Measurements from ENCODE around the gene GMCL2. TPM values are rescaled to one million over a fixed set of nuclear protein-coding genes. Genes with fewer than 3 reads are reported as not detected.
A peak's percentile ranks its signal among the peaks of the same experiment; 100 is the strongest.

The GMCL2 gene
- total RNA-seq, 1 donor from 2014 or later, result not detected

- peaks cover 44% of the 10 kb centered on the region for H3K36me3 Mint-ChIP-seq (ENCODE audit: insufficient read depth)
- no peaks in the 10 kb centered on the region for H3K9me3 Mint-ChIP-seq (ENCODE audit: low read depth)
- TF ChIP-seq CTCF (IDR thresholded peaks at IDR 0.05; ENCODE audit: unreplicated experiment), result no peak
These were observed 37.2 kb upstream of the GMCL2 start for GRCh38 chr5:178224403-178224802.

GRCh38 chr5:178223828-178224335, 36.7 kb upstream of the GMCL2 start:
- Mint-ChIP-seq H3K4me1 (ENCODE audit: low read depth) (no peaks in the 10 kb centered on the region), H3K9me3 (ENCODE audit: low read depth) (no peaks in the 10 kb centered on the region), H3K4me3 (ENCODE audit: low read depth) (no peak overlapping the region), H3K36me3 (ENCODE audit: insufficient read depth) (peaks cover 42% of the 10 kb centered on the region), H3K27me3 (no peaks in the 10 kb centered on the region), H3K27ac (peak overlapping the region; percentile 21)
- DNase-seq (ENCODE audit: low spot score, unreplicated experiment), result no peak
- no peak for TF ChIP-seq CTCF (IDR thresholded peaks at IDR 0.05; ENCODE audit: unreplicated experiment)

More at GRCh38 chr5:178224403-178224802, 37.2 kb upstream of the GMCL2 start:
- Mint-ChIP-seq H3K4me3 (ENCODE audit: low read depth) (no peak overlapping the region), H3K27ac (no peak overlapping the region), H3K27me3 (no peaks in the 10 kb centered on the region), H3K4me1 (ENCODE audit: low read depth) (no peaks in the 10 kb centered on the region)
- DNase-seq (ENCODE audit: low spot score, unreplicated experiment), result no peak

GRCh38 chr5:178223196-178223773, 36.1 kb upstream of the GMCL2 start:
- H3K4me3 Mint-ChIP-seq (ENCODE audit: low read depth), result no peak overlapping the region
- TF ChIP-seq CTCF (IDR thresholded peaks at IDR 0.05; ENCODE audit: unreplicated experiment), result no peak
- H3K27me3 Mint-ChIP-seq, result no peaks in the 10 kb centered on the region
- peaks cover 42% of the 10 kb centered on the region for H3K36me3 Mint-ChIP-seq (ENCODE audit: insufficient read depth)
- no peak for DNase-seq (ENCODE audit: low spot score, unreplicated experiment)
- H3K4me1 Mint-ChIP-seq (ENCODE audit: low read depth), result no peaks in the 10 kb centered on the region
- H3K9me3 Mint-ChIP-seq (ENCODE audit: low read depth), result no peaks in the 10 kb centered on the region
- peak overlapping the region; percentile 65 for H3K27ac Mint-ChIP-seq

GRCh38 chr5:178222292-178222691, 35.1 kb upstream of the GMCL2 start:
- no peak overlapping the region for H3K27ac Mint-ChIP-seq
- no peak overlapping the region for H3K4me3 Mint-ChIP-seq (ENCODE audit: low read depth)
- no peak for DNase-seq (ENCODE audit: low spot score, unreplicated experiment)
- TF ChIP-seq CTCF (IDR thresholded peaks at IDR 0.05; ENCODE audit: unreplicated experiment), result no peak
- no peaks in the 10 kb centered on the region for H3K4me1 Mint-ChIP-seq (ENCODE audit: low read depth)
- no peaks in the 10 kb centered on the region for H3K27me3 Mint-ChIP-seq
- H3K9me3 Mint-ChIP-seq (ENCODE audit: low read depth), result no peaks in the 10 kb centered on the region
- peaks cover 34% of the 10 kb centered on the region for H3K36me3 Mint-ChIP-seq (ENCODE audit: insufficient read depth)

- Mint-ChIP-seq H3K4me3 (ENCODE audit: low read depth) (no peak overlapping the region), H3K4me1 (ENCODE audit: low read depth) (no peaks in the 10 kb centered on the region), H3K36me3 (ENCODE audit: insufficient read depth) (peaks cover 29% of the 10 kb centered on the region), H3K9me3 (ENCODE audit: low read depth) (no peaks in the 10 kb centered on the region), H3K27me3 (no peaks in the 10 kb centered on the region), H3K27ac (peak overlapping the region; percentile 72)
- DNase-seq (ENCODE audit: low spot score, unreplicated experiment), result no peak
- no peak for TF ChIP-seq CTCF (IDR thresholded peaks at IDR 0.05; ENCODE audit: unreplicated experiment)
These were observed 34.7 kb upstream of the GMCL2 start for GRCh38 chr5:178221853-178222252.
